ENCODE measurements around the gene NISCH. TPM values are rescaled to one million over a fixed set of nuclear protein-coding genes. Genes with fewer than 3 reads are reported as not detected.
A peak's percentile ranks its signal among the peaks of the same experiment; 100 is the strongest.

NISCH gene
- total and polyA plus RNA-seq, 2 of the 8 experiments (the other 6 are each of a cell fraction or from before 2014, with no cell fraction given), result 71.2 to 71.9 TPM

GRCh38 chr3:52518723-52519444 lies 63.5 kb downstream of the NISCH start (continued):
- peak in 1 of 2 experiments; percentile 48; a peak in 1 of 4 replicates for TF ChIP-seq SIN3A (conservative IDR thresholded peaks at IDR 0.05 in 1 of 2, IDR thresholded peaks at IDR 0.05 in 1 of 2; ENCODE audit: low read depth in 1 of 2, low read length in 2 of 2)

Data from H1 (cell line).